Left ventricle myocardium inferior (tissue), 1 donor: ENCODE data around the gene DUSP2. TPM values are rescaled to one million over a fixed set of nuclear protein-coding genes. Genes with fewer than 3 reads are reported as not detected.

Source experiments
- DNase-seq: peaks from one replicate; pipeline ENCODE4 v3.0.0-alpha.2; 2020
- H3K27ac ChIP-seq: fragments of 200-600 bp; replicated peaks from 2 replicates; pipeline ENCODE4 v1.8.0; 2021
- H3K27me3 ChIP-seq: fragments of 200-600 bp; 2 replicates; pipeline ENCODE4 v1.8.0; 2021; ENCODE audit warnings: low read depth
- H3K36me3 ChIP-seq: fragments of 200-600 bp; 2 replicates; pipeline ENCODE4 v1.8.0; 2021
- H3K4me1 ChIP-seq: fragments of 200-600 bp; 2 replicates; pipeline ENCODE4 v1.8.0; 2021
- H3K4me3 ChIP-seq: fragments of 200-600 bp; 2 replicates; pipeline ENCODE4 v1.8.0; 2021; ENCODE audit warnings: mild to moderate bottlenecking, moderate library complexity
- H3K9me3 ChIP-seq: fragments of 200-600 bp; replicated peaks from 2 replicates; pipeline ENCODE4 v1.8.0; 2021
- intact Hi-C: fragments of 100-400 bp; cut with micrococcal nuclease; formaldehyde crosslinking; loops from one replicate; pipeline ENCODE4 v1.11.0; 2022
- total RNA-seq: library from RNA; stranded (reverse); fragmentation: NEBNext Ultra II Directional; extraction: Animal tissue kit (Norgen Biotek cat#: 25700); gene quantifications from one replicate; pipeline ENCODE4 v1.2.1, GENCODE V29; 2021
- TF ChIP-seq, protein P1 (sequence below): fragments of 200-600 bp; IDR thresholded peaks from 2 replicates; pipeline ENCODE4 v1.8.0; 2021; ENCODE audit warnings: antibody characterized with exemption, mild to moderate bottlenecking, borderline replicate concordance
- donor health status: DM: no; HTN: yes; CAD: no; lungs with severe emphysema.

DUSP2 gene
- total RNA-seq, 1 donor from 2014 or later: 0.82 TPM

DNA sequence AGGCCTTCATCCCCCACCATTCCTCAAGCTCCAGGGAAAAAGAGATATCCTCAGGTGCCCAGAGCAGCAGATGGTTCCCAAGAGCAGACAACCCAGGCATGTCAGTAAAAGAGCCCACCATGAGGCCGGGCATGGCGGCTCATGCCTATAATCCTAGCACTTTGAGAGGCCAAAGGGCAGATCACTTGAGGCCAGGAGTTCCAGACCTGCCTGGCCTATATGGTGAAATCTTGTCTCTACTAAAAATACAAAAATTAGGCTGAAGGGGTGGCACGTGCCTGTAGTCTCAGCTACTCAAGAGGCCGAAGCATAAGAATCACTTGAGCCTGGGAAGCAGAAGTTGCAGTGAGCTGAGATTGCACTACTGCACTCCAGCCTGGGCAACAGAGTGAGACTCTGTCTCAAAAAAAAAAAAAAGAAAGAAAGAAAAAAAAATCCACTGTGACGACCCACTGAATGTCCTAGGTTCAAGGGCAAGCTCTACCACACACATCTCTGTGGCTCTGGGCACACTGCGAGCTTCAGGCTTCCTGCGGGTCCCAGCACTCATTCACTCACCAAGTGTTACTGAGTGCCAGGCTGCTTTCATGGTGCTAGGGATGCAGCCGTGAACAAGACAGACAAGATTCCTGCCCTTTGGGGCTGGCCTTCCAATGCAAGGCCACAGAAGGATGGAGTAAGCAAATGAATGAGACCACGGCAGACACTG, 6.5 kb upstream of the DUSP2 start:
- Histone ChIP-seq H3K36me3 (no peaks in the 10 kb centered on the region), H3K9me3 (no peaks in the 10 kb centered on the region), H3K27me3 (peaks cover 4% of the 10 kb centered on the region), H3K4me3 (no peak overlapping the region), H3K4me1 (peaks cover 19% of the 10 kb centered on the region), H3K27ac (no peak overlapping the region)
- no peak for DNase-seq
- intact Hi-C loops: no loop called here
- TF ChIP-seq, protein P1, sequence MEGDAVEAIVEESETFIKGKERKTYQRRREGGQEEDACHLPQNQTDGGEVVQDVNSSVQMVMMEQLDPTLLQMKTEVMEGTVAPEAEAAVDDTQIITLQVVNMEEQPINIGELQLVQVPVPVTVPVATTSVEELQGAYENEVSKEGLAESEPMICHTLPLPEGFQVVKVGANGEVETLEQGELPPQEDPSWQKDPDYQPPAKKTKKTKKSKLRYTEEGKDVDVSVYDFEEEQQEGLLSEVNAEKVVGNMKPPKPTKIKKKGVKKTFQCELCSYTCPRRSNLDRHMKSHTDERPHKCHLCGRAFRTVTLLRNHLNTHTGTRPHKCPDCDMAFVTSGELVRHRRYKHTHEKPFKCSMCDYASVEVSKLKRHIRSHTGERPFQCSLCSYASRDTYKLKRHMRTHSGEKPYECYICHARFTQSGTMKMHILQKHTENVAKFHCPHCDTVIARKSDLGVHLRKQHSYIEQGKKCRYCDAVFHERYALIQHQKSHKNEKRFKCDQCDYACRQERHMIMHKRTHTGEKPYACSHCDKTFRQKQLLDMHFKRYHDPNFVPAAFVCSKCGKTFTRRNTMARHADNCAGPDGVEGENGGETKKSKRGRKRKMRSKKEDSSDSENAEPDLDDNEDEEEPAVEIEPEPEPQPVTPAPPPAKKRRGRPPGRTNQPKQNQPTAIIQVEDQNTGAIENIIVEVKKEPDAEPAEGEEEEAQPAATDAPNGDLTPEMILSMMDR: no peak

DNA sequence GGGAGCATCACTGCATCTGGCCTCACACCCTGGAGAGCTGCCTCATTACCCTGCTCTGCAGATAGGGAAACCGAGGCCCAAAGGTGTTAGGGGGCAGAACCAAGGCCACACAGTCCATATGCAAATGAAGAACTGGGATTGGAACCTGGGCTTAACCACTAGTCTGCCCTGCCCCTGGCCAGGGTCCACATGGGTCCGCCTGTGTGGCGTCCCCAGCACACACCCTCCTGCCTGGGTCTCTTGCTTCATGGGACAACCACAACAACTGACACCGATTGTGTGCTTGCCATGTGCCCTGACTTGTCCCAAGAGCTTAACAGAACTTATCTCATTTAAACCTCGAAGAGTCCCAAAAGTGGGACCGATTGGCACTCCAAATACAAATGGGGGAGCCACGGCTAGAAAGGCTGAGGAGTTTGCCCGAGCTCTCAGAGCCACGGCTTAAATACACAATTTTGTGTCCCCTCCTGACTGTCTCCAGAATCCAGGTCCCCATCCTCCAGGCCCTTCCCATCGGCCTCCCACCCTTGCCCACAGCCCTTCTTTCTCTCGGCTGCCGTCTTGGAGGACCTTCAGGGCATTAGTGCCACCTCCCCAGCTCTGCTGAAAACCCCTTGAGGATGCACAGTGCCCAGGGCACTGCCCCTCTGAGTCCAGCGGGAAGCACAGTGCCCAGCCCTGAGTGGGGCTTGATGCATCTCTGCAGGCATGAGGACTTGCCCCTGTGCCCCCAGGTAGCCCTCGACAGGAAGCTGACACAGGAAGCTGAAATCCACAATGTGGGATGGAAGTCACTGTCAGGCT, 5.8 kb upstream of the DUSP2 start:
- H3K9me3 ChIP-seq: no peaks in the 10 kb centered on the region
- no peak overlapping the region for H3K27ac ChIP-seq
- no peaks in the 10 kb centered on the region for H3K36me3 ChIP-seq
- H3K4me3 ChIP-seq: no peak overlapping the region
- no peaks in the 10 kb centered on the region for H3K27me3 ChIP-seq
- peaks cover 26% of the 10 kb centered on the region for H3K4me1 ChIP-seq
- intact Hi-C loops: no loop called here
- TF ChIP-seq, protein P1: no peak
- no peak for DNase-seq

DNA sequence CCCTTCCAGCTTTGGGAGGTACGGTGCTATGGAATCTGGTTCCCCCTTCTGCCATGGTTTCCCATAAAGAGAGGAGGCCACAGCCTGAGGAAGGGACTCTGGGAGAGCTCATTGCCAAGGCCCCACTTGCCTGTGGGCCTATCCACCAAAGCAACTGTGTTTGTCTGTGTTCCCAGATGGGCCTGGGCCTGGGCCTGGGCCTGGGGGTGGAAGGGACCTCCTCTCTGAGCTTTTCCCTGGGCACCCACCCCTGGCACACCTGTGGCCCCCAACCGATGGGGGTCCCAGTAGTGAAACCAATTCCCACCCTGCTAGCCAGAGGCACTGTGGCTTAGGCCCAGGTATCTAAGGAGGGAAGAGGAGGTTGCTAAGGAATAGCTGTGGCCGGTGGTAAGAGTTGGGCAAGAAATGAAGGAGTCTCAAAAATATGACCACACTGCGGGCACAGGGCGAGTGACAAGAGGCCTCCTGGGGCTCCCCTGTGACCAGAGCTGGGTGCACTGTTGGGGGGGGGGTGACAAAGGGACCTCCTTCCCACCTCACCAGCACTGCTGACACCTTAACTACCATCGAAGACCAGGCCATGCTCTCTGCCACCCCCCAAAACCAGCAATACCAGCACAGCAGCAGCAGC, 4.9 kb upstream of the DUSP2 start:
- intact Hi-C loops: no loop called here
- H3K4me3 ChIP-seq: no peak overlapping the region
- H3K36me3 ChIP-seq: no peaks in the 10 kb centered on the region
- no peak for DNase-seq
- H3K27ac ChIP-seq: no peak overlapping the region
- no peaks in the 10 kb centered on the region for H3K27me3 ChIP-seq
- no peaks in the 10 kb centered on the region for H3K9me3 ChIP-seq
- H3K4me1 ChIP-seq: peaks cover 35% of the 10 kb centered on the region
- TF ChIP-seq, protein P1: no peak

DNA sequence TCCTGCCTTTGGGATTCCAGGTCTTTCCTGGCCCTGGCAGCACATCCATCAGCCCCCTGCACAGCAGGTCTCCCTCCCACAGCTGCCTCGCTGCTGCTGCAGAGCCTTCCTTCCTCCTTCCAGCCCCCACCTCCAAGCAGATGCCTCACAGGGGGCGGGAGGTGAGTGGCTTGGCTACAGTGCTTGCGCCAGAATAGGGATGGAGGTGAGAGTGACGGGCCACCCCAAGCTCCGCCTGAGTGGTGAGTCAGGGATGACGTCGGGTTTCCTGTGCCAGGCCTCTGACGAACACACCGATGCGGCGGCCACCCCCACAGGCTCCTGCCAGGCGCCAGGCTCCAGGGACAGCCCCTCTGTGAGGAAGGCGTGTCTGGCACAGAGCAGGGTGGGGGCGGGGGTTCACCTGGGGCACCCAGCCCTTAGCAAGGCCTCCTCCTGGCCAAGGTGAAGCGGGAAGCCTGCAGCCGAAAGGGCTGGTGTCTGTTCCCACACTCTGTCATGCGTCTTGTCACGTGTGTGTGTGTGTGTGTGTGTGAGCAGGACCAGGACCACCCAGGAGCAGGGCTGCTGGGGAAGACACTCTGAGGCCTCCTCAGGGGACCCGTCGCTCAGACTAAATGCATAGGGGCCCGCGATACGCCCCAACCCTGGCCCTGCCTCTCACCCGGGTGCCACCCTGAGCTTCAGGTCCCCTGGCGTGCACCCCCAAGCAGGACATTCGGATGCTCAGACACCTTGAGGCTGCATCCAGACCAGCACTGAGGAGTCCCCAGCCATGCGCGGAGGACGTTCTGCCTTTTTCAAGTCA, 3.4 kb upstream of the DUSP2 start:
- intact Hi-C loops: no loop called here
- Histone ChIP-seq H3K4me1 (peaks cover 46% of the 10 kb centered on the region), H3K4me3 (no peak overlapping the region)

More for the DNA sequence above, 3.4 kb upstream of the DUSP2 start:
- no peaks in the 10 kb centered on the region for H3K36me3 ChIP-seq
- TF ChIP-seq, protein P1: no peak
- DNase-seq: peak; percentile 40
- H3K27me3 ChIP-seq: peaks cover 10% of the 10 kb centered on the region
- H3K27ac ChIP-seq: no peak overlapping the region
- no peaks in the 10 kb centered on the region for H3K9me3 ChIP-seq
